ENCODE measurements around the gene CUL3. TPM values are rescaled to one million over a fixed set of nuclear protein-coding genes. Genes with fewer than 3 reads are reported as not detected.

Gene CUL3
- total and polyA plus RNA-seq, 10 of the 15 experiments (the other 5 are each of a cell fraction or from before 2014, with no cell fraction given) = 22.0 to 95.4 (median 53.4) TPM

DNA sequence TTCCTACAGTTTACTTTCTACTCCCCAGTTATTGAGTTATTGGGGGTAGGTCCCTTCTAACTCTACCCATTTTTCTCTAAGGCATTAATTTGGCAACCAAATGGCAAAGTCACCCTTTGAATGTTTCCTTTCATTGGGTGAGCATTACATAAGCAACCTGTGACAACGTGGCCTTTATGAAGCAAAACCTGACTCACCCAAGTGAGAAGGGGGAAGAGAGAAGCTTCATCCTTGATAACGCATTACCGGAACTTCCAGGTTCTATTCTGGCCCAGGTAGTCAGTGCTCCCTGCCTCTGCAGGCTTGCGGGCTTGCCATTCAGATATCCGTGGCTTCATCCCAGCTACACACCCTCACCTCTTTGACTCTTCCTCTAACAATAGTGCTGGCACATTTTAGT is 144.2 kb downstream of the CUL3 start:
- FAIRE-seq = no peak

More for the DNA sequence above, 144.2 kb downstream of the CUL3 start:
- H3K4me2 ChIP-seq (ENCODE audit: control insufficient read depth, insufficient read depth) = no peak overlapping the region
- H3K9ac ChIP-seq (ENCODE audit: control insufficient read depth, insufficient read depth, low read length) = no peak overlapping the region
- WGBS (ENCODE audit: insufficient coverage, insufficient replicate concordance, low lambda C conversion rate, missing lambda C conversion rate) = 53% methylated on average over 5 of the region's 5 CpGs
- no peaks in the 10 kb centered on the region; the same call in 1 of the 2 replicates for H3K4me1 ChIP-seq (ENCODE audit: control insufficient read depth, insufficient read depth, low read length)
- ChIA-PET POLR2A (interaction anchor here (0.7 to 1.2 kb wide), 3 partner anchors 25 to 454 kb away, joined by 3 to 4 read pairs (median 3); no protein-coding TSS in a partner anchor), SMC1A (ENCODE audit: uncharacterized antibody, unreplicated experiment) (interaction anchor here (0.7 to 1.1 kb wide), 2 partner anchors 17 to 205 kb away, joined by 3 read pairs; no protein-coding TSS in a partner anchor), CTCF (interaction anchor here (0.7 kb wide), 1 partner anchor 72 kb away, joined by 3 read pairs; no protein-coding TSS in a partner anchor), RAD21 (ENCODE audit: unreplicated experiment) (no interaction called here)
- H4K20me1 ChIP-seq (ENCODE audit: control insufficient read depth, insufficient read depth) = no peaks in the 10 kb centered on the region
- peaks cover 2 to 7% of the 10 kb centered on the region in 2 experiments for H3K27me3 ChIP-seq (replicated peaks in 1 of 2; ENCODE audit: control insufficient read depth in 2 of 2, insufficient read depth in 2 of 2, low read length in 1 of 2)
- no peak for DNase-seq (ENCODE audit: low read depth, low spot score)
- no peaks in the 10 kb centered on the region for H3K36me3 ChIP-seq (ENCODE audit: control insufficient read depth in 2 of 2, insufficient read depth in 2 of 2, low read length in 1 of 2)
- intact Hi-C loops (cut with micrococcal nuclease; ENCODE audit: unreplicated experiment) (no loop called here), in situ Hi-C loops (cut with MboI) (no loop called here)
- H3K4me3 ChIP-seq = no peak overlapping the region
- no peaks in the 10 kb centered on the region for H3K9me3 ChIP-seq (replicated peaks; ENCODE audit: control insufficient read depth, insufficient read depth, low read length)
- no peaks in the 10 kb centered on the region for H3K79me2 ChIP-seq (ENCODE audit: control insufficient read depth, insufficient read depth, low read length)
- H3K27ac ChIP-seq (ENCODE audit: control insufficient read depth, insufficient read depth) = no peak overlapping the region
- TF ChIP-seq NR2F1 (conservative IDR thresholded peaks at IDR 0.05) = no peak
- no peak for TF ChIP-seq NFYA (IDR thresholded peaks at IDR 0.05; ENCODE audit: borderline replicate concordance, low read depth, low read length)
- TF ChIP-seq GABPA (IDR thresholded peaks at IDR 0.05; ENCODE audit: low read depth) = no peak
- no peak for TF ChIP-seq RUNX3 (IDR thresholded peaks at IDR 0.05; ENCODE audit: low read length)
- TF ChIP-seq TBL1XR1 (IDR thresholded peaks at IDR 0.05; ENCODE audit: low read depth, low read length) = no peak
- TF ChIP-seq, protein P1, sequence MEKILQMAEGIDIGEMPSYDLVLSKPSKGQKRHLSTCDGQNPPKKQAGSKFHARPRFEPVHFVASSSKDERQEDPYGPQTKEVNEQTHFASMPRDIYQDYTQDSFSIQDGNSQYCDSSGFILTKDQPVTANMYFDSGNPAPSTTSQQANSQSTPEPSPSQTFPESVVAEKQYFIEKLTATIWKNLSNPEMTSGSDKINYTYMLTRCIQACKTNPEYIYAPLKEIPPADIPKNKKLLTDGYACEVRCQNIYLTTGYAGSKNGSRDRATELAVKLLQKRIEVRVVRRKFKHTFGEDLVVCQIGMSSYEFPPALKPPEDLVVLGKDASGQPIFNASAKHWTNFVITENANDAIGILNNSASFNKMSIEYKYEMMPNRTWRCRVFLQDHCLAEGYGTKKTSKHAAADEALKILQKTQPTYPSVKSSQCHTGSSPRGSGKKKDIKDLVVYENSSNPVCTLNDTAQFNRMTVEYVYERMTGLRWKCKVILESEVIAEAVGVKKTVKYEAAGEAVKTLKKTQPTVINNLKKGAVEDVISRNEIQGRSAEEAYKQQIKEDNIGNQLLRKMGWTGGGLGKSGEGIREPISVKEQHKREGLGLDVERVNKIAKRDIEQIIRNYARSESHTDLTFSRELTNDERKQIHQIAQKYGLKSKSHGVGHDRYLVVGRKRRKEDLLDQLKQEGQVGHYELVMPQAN (conservative IDR thresholded peaks at IDR 0.05) = no peak
- TF ChIP-seq NBN (IDR thresholded peaks at IDR 0.05) = no peak
- TF ChIP-seq POLR2AphosphoS2 (IDR thresholded peaks at IDR 0.05; ENCODE audit: low read depth, low read length) = no peak
- no peak for TF ChIP-seq SMAD1 (IDR thresholded peaks at IDR 0.05; ENCODE audit: low read depth, partially characterized antibody)
- TF ChIP-seq FOXM1 (IDR thresholded peaks at IDR 0.05; ENCODE audit: low read depth, low read length) = no peak
- TF ChIP-seq, protein P2, sequence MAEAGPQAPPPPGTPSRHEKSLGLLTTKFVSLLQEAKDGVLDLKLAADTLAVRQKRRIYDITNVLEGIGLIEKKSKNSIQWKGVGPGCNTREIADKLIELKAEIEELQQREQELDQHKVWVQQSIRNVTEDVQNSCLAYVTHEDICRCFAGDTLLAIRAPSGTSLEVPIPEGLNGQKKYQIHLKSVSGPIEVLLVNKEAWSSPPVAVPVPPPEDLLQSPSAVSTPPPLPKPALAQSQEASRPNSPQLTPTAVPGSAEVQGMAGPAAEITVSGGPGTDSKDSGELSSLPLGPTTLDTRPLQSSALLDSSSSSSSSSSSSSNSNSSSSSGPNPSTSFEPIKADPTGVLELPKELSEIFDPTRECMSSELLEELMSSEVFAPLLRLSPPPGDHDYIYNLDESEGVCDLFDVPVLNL (IDR thresholded peaks at IDR 0.05; ENCODE audit: low read depth, low read length) = no peak
- no peak for TF ChIP-seq MEF2B (IDR thresholded peaks at IDR 0.05; ENCODE audit: partially characterized antibody, poor library complexity, severe bottlenecking)
- no TSS peak for BruUV-seq (replicated peaks)
- no peak overlapping the region for H2AFZ ChIP-seq (ENCODE audit: control insufficient read depth, low read depth, low read length)
- ATAC-seq = no peak

All from GM12878 (cell line).